Testis (tissue), 2 donors: ENCODE measurements around the gene STK38.

Experiments
- CTCF ChIP-seq, 3 experiments: fragments of 450-650 bp in 2 of 3; fragments of 200-600 bp in 1 of 3; sonication (generic) in 1 of 3; IDR thresholded peaks; one replicate each; pipeline ENCODE4 v1.5.1; 2016 to 2019; ENCODE audit warnings: antibody characterized with exemption in 3 of 3, mild to moderate bottlenecking in 2 of 3, moderate library complexity in 1 of 3
- POLR2A ChIP-seq: fragments of 450-650 bp; IDR thresholded peaks from one replicate; pipeline ENCODE4 v1.6.1; 2017; ENCODE audit warnings: antibody characterized with exemption, mild to moderate bottlenecking, moderate library complexity

- TF ChIP-seq POLR2A (no peak), CTCF (IDR thresholded peaks at IDR 0.05) (no peak)
Measured at GRCh38 chr6:36547646-36548400, 544 bp upstream of the STK38 start.
